ENCODE data around the gene MRPL36. TPM values are rescaled to one million over a fixed set of nuclear protein-coding genes. Genes with fewer than 3 reads are reported as not detected.

The MRPL36 gene
- total and polyA plus RNA-seq, 2 donors (not counting 1 experiment from before 2014, with no cell fraction given): 47.9 to 54.8 TPM

DNA sequence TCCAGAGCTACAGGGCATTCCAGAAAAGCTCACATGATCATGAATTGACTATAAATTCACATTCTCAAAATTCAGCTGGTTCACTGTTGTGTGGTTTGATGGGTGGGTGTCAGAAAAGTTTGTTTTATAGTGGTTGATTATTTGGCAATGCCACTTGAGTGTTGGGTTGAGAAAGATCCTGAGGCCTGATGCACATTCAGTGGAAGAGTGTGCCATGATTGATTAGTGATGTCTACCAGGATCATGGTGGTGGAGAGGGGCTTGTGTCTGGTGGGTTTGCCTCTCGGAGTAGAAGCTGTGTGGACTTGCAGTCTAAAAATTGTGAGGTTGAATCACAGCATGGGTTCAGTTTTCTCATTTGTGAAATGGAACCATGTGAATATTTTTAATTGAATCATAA lies 3.6 kb upstream of the MRPL36 start:
- Histone ChIP-seq H4K20me1 (ENCODE audit: control insufficient read depth, extremely low read depth, insufficient read depth, low read length) (no peaks in the 10 kb centered on the region), H3K4me1 (ENCODE audit: control insufficient read depth, extremely low read depth, insufficient read depth, low read length) (peaks cover 3% of the 10 kb centered on the region), H3K27me3 (ENCODE audit: control insufficient read depth, insufficient read depth, low read length) (no peaks in the 10 kb centered on the region), H3K9me3 (ENCODE audit: control insufficient read depth, insufficient read depth, low read depth, low read length) (no peaks in the 10 kb centered on the region), H3K9ac (ENCODE audit: insufficient read depth, low read length) (no peak overlapping the region), H3K4me2 (ENCODE audit: extremely low read depth, insufficient read depth, low read length) (no peak overlapping the region), H2AFZ (ENCODE audit: low read length) (no peak overlapping the region), H3K4me3 (replicated peaks in 1 of 4; ENCODE audit: control extremely low read depth in 1 of 4, insufficient read depth in 1 of 4, low read depth in 3 of 4, low read length in 4 of 4) (no peak overlapping the region), H3K36me3 (ENCODE audit: control insufficient read depth, insufficient read depth, low read length) (peaks cover 25% of the 10 kb centered on the region), H3K79me2 (ENCODE audit: control insufficient read depth, insufficient read depth, low read length) (peaks cover 66% of the 10 kb centered on the region), H3K27ac (ENCODE audit: insufficient read depth, low read length) (no peak overlapping the region)
- TF ChIP-seq, protein P1, sequence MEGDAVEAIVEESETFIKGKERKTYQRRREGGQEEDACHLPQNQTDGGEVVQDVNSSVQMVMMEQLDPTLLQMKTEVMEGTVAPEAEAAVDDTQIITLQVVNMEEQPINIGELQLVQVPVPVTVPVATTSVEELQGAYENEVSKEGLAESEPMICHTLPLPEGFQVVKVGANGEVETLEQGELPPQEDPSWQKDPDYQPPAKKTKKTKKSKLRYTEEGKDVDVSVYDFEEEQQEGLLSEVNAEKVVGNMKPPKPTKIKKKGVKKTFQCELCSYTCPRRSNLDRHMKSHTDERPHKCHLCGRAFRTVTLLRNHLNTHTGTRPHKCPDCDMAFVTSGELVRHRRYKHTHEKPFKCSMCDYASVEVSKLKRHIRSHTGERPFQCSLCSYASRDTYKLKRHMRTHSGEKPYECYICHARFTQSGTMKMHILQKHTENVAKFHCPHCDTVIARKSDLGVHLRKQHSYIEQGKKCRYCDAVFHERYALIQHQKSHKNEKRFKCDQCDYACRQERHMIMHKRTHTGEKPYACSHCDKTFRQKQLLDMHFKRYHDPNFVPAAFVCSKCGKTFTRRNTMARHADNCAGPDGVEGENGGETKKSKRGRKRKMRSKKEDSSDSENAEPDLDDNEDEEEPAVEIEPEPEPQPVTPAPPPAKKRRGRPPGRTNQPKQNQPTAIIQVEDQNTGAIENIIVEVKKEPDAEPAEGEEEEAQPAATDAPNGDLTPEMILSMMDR (conservative IDR thresholded peaks at IDR 0.05 in 1 of 2, IDR thresholded peaks at IDR 0.05 in 1 of 2; ENCODE audit: low read depth in 1 of 2, low read length in 2 of 2): no peak
- TF ChIP-seq EZH2 (IDR thresholded peaks at IDR 0.05; ENCODE audit: low read length, missing control alignments): no peak
- DNase-seq (ENCODE audit: low read depth in 2 of 2): no peak

DNA sequence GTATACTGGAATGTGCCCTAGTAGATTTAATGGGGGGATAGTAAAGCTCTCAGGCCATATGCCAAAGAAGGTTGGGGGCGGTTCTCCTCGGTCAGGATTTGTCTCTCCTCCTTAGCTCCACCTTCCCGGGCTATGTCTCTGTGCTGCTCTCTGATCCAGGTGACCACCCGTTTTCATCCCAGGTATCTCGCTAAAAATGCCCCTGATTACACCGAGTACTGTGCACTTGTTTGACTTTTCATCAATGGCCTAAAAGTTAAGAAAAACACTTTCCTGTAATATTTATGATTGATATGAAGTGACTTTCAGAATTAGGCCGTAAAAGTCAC lies 2.3 kb upstream of the MRPL36 start:
- H3K27me3 ChIP-seq (ENCODE audit: control insufficient read depth, insufficient read depth, low read length): no peaks in the 10 kb centered on the region
- H4K20me1 ChIP-seq (ENCODE audit: control insufficient read depth, extremely low read depth, insufficient read depth, low read length): no peaks in the 10 kb centered on the region
- peaks cover 67% of the 10 kb centered on the region for H3K79me2 ChIP-seq (ENCODE audit: control insufficient read depth, insufficient read depth, low read length)
- peak overlapping the region; percentile 91 to 97 (median 96) for H3K4me3 ChIP-seq (replicated peaks in 1 of 4; ENCODE audit: control extremely low read depth in 1 of 4, insufficient read depth in 1 of 4, low read depth in 3 of 4, low read length in 4 of 4)
- peaks cover 28% of the 10 kb centered on the region for H3K36me3 ChIP-seq (ENCODE audit: control insufficient read depth, insufficient read depth, low read length)
- TF ChIP-seq EZH2 (IDR thresholded peaks at IDR 0.05; ENCODE audit: low read length, missing control alignments): no peak
- TF ChIP-seq, protein P1 (conservative IDR thresholded peaks at IDR 0.05 in 1 of 2, IDR thresholded peaks at IDR 0.05 in 1 of 2; ENCODE audit: low read depth in 1 of 2, low read length in 2 of 2): no peak
- H2AFZ ChIP-seq (ENCODE audit: low read length): no peak overlapping the region
- peak overlapping the region; percentile 77 for H3K27ac ChIP-seq (ENCODE audit: insufficient read depth, low read length)
- no peak for DNase-seq (ENCODE audit: low read depth in 2 of 2)
- no peak overlapping the region for H3K9ac ChIP-seq (ENCODE audit: insufficient read depth, low read length)
- no peaks in the 10 kb centered on the region for H3K9me3 ChIP-seq (ENCODE audit: control insufficient read depth, insufficient read depth, low read depth, low read length)
- peaks cover 3% of the 10 kb centered on the region for H3K4me1 ChIP-seq (ENCODE audit: control insufficient read depth, extremely low read depth, insufficient read depth, low read length)
- peak overlapping the region; percentile 96 for H3K4me2 ChIP-seq (ENCODE audit: extremely low read depth, insufficient read depth, low read length)

DNA sequence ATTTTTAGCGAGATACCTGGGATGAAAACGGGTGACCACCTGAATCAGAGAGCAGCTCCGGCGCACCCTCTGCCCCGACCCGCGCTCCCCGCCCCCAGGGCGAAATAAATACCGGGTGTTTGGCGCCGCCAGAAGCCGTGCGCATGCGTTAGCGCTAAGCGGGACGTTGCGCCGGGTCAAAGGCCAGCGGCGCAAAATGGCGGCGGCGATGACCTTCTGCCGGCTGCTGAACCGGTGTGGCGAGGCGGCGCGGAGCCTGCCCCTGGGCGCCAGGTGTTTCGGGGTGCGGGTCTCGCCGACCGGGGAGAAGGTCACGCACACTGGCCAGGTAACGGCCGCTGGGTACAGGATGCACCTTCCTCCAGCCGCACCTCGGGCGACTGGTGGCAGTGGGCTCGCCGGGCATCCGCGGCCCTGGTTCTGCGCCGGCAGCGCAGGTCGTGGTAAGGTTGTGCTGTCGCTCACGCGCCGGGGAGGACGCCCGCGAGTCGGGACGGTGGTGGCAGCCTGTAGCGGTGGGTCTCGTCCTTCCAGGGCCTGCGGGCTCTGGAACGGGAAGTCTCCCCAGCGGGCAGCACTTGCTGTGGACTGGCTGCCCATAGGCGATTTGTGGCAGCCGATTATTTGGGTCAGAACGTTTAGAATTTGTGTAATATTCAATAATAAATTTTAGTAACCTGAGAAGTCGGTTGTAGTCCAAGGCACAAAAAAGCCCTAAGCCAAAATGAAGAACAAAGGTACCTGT lies 1.8 kb upstream of the MRPL36 start, which contains the start of gene NDUFS6:
Gene NDUFS6, plus strand, starts transcription at position 186 of the 745 bp plus-strand sequence. Its CDS starts 11 bp downstream, at position 197.
- Histone ChIP-seq H3K27ac (ENCODE audit: insufficient read depth, low read length) (peak within 1 kb of the TSS; percentile 77), H3K27me3 (ENCODE audit: control insufficient read depth, insufficient read depth, low read length) (no peaks in the 10 kb centered on the region), H3K9ac (ENCODE audit: insufficient read depth, low read length) (peak within 1 kb of the TSS; percentile 84), H4K20me1 (ENCODE audit: control insufficient read depth, extremely low read depth, insufficient read depth, low read length) (no peaks in the 10 kb centered on the region), H3K4me2 (ENCODE audit: extremely low read depth, insufficient read depth, low read length) (peak within 1 kb of the TSS; percentile 96), H3K79me2 (ENCODE audit: control insufficient read depth, insufficient read depth, low read length) (peaks cover 66% of the 10 kb centered on the region), H3K36me3 (ENCODE audit: control insufficient read depth, insufficient read depth, low read length) (peaks cover 28% of the 10 kb centered on the region), H3K9me3 (ENCODE audit: control insufficient read depth, insufficient read depth, low read depth, low read length) (no peaks in the 10 kb centered on the region), H2AFZ (ENCODE audit: low read length) (peak within 1 kb of the TSS; percentile 92), H3K4me3 (replicated peaks in 1 of 4; ENCODE audit: control extremely low read depth in 1 of 4, insufficient read depth in 1 of 4, low read depth in 3 of 4, low read length in 4 of 4) (peak within 1 kb of the TSS; percentile 91 to 97 (median 96)), H3K4me1 (ENCODE audit: control insufficient read depth, extremely low read depth, insufficient read depth, low read length) (peaks cover 3% of the 10 kb centered on the region)
- no peak for TF ChIP-seq EZH2 (IDR thresholded peaks at IDR 0.05; ENCODE audit: low read length, missing control alignments)
- TF ChIP-seq, protein P1 (conservative IDR thresholded peaks at IDR 0.05 in 1 of 2, IDR thresholded peaks at IDR 0.05 in 1 of 2; ENCODE audit: low read depth in 1 of 2, low read length in 2 of 2): no peak
- peak; percentile 55 to 71 for DNase-seq (ENCODE audit: low read depth in 2 of 2)
